Measurements from ENCODE around the gene MYBBP1A.

Gene MYBBP1A

GRCh38 chr17:4513113-4514032 lies 41.8 kb downstream of the MYBBP1A start:
- no peak for TF ChIP-seq CTCF (IDR thresholded peaks at IDR 0.05; ENCODE audit: borderline replicate concordance, insufficient read depth, low read depth, low read length)
- no peak overlapping the region for H3K4me3 ChIP-seq (ENCODE audit: low read depth, low read length)

- no peak overlapping the region for H3K4me3 ChIP-seq (ENCODE audit: low read depth, low read length)
- no peak for TF ChIP-seq CTCF (IDR thresholded peaks at IDR 0.05; ENCODE audit: borderline replicate concordance, insufficient read depth, low read depth, low read length)
Observed at GRCh38 chr17:4512156-4513112, 42.8 kb downstream of the MYBBP1A start.

GRCh38 chr17:4511199-4511932 lies 43.8 kb downstream of the MYBBP1A start:
- TF ChIP-seq CTCF (IDR thresholded peaks at IDR 0.05; ENCODE audit: borderline replicate concordance, insufficient read depth, low read depth, low read length) = no peak
- H3K4me3 ChIP-seq (ENCODE audit: low read depth, low read length) = no peak overlapping the region

GRCh38 chr17:4510618-4510941 lies 44.6 kb downstream of the MYBBP1A start:
- TF ChIP-seq CTCF (IDR thresholded peaks at IDR 0.05; ENCODE audit: borderline replicate concordance, insufficient read depth, low read depth, low read length) = no peak
- no peak overlapping the region for H3K4me3 ChIP-seq (ENCODE audit: low read depth, low read length)

GRCh38 chr17:4509923-4510617 lies 45.1 kb downstream of the MYBBP1A start:
- no peak for TF ChIP-seq CTCF (IDR thresholded peaks at IDR 0.05; ENCODE audit: borderline replicate concordance, insufficient read depth, low read depth, low read length)
- no peak overlapping the region for H3K4me3 ChIP-seq (ENCODE audit: low read depth, low read length)

- peak; percentile 14; the same call in 1 of the 2 replicates for TF ChIP-seq CTCF (IDR thresholded peaks at IDR 0.05; ENCODE audit: borderline replicate concordance, insufficient read depth, low read depth, low read length)
- no peak overlapping the region for H3K4me3 ChIP-seq (ENCODE audit: low read depth, low read length)
Observed at GRCh38 chr17:4509401-4509800, 45.8 kb downstream of the MYBBP1A start.

Measured in GM12875 (cell line).